T-cell (primary cell): ENCODE results near the gene OS9. TPM values are rescaled to one million over a fixed set of nuclear protein-coding genes. Genes with fewer than 3 reads are reported as not detected.
"Not testable (repeated sequence)": the region's sequence is repeated elsewhere in the genome, so short reads cannot be mapped to it uniquely, and the experiment has no call there.

Experiments
- ATAC-seq, 4 experiments: fragments of 200-7000 bp in 3 of 4; fragments of 150-1000 bp in 1 of 4; cut with Tn5 transposase; replicated peaks in 1 of 4; 1 replicate in 3 of 4; 2 replicates in 1 of 4; pipeline ENCODE4 v1.10.0; 2021; ENCODE audit warnings: moderate library complexity in 3 of 4, mild to moderate bottlenecking in 2 of 4, moderate number of reproducible peaks in 1 of 4
- CTCF ChIA-PET, 2 donors: fragments of 300-600 bp; sonication (Branson Sonifier 250); formaldehyde crosslinking; loops; one replicate each; lab custom pipeline; 2022; ENCODE audit warnings: antibody characterized with exemption in 2 of 2; lab: Charles Lee
- POLR2A ChIA-PET, 2 donors: fragments of 300-600 bp; sonication (Branson Sonifier 250); formaldehyde crosslinking; loops; one replicate each; lab custom pipeline; 2022; ENCODE audit warnings: antibody characterized with exemption in 2 of 2; lab: Charles Lee
- DNase-seq, 35 experiments: peaks; one replicate each; pipeline versions ENCODE4 v3.0.0 to v3.0.0-alpha.2; 2013 to 2023
- H3K27ac ChIP-seq: one replicate; pipeline ENCODE4 v1.5.1; 2013; ENCODE audit warnings: low read length
- H3K27me3 ChIP-seq, 2 experiments: replicated peaks in 1 of 2; 1 replicate in 1 of 2; 2 replicates in 1 of 2; pipeline versions ENCODE4 v1.6.1 to v1.7.0; 2013; ENCODE audit warnings: low read length in 1 of 2, mixed read lengths in 1 of 2; ENCODE audit not compliant: control insufficient read depth in 2 of 2, insufficient read depth in 2 of 2; ENCODE audit errors: extremely low read depth in 1 of 2
- H3K36me3 ChIP-seq, 2 donors: 1 replicate in 1 of 2; 2 replicates in 1 of 2; pipeline versions ENCODE4 v1.6.1 to v1.7.0; 2013; ENCODE audit warnings: low read length in 1 of 2; ENCODE audit not compliant: control insufficient read depth in 2 of 2, insufficient read depth in 1 of 2; ENCODE audit errors: extremely low read depth in 1 of 2
- H3K4me1 ChIP-seq, 2 experiments: 1 replicate in 1 of 2; 2 replicates in 1 of 2; pipeline versions ENCODE4 v1.6.1 to v1.7.0; 2013; ENCODE audit warnings: low read length in 2 of 2, mixed read lengths in 1 of 2; ENCODE audit not compliant: insufficient read depth in 2 of 2, control insufficient read depth in 1 of 2; ENCODE audit errors: extremely low read depth in 1 of 2
- H3K4me3 ChIP-seq, 2 donors: 1 replicate in 1 of 2; 2 replicates in 1 of 2; pipeline versions ENCODE4 v1.5.1 to v1.7.0; 2013; ENCODE audit warnings: mild to moderate bottlenecking in 2 of 2, low read length in 1 of 2, moderate library complexity in 1 of 2; ENCODE audit not compliant: control insufficient read depth in 1 of 2; ENCODE audit errors: extremely low read depth in 1 of 2
- H3K9me3 ChIP-seq: 2 replicates; pipeline ENCODE4 v1.7.0; 2013
- H3K27ac Mint-ChIP-seq, 2 donors: one replicate each; pipeline ENCODE4 v1.8.0; 2020 to 2021; ENCODE audit warnings: mild to moderate bottlenecking in 2 of 2, mixed read lengths in 2 of 2
- H3K27me3 Mint-ChIP-seq, 2 donors: one replicate each; pipeline ENCODE4 v1.8.0; 2021 to 2022; ENCODE audit warnings: mixed read lengths in 2 of 2
- H3K36me3 Mint-ChIP-seq: one replicate; pipeline ENCODE4 v1.8.0; 2021; ENCODE audit warnings: mixed read lengths
- H3K4me1 Mint-ChIP-seq, 3 donors: one replicate each; pipeline ENCODE4 v1.8.0; 2020 to 2022; ENCODE audit warnings: mixed read lengths in 3 of 3, mild to moderate bottlenecking in 1 of 3
- H3K4me3 Mint-ChIP-seq, 3 donors: one replicate each; pipeline ENCODE4 v1.8.0; 2020 to 2022; ENCODE audit warnings: mild to moderate bottlenecking in 3 of 3, mixed read lengths in 3 of 3, moderate library complexity in 3 of 3
- H3K9me3 Mint-ChIP-seq, 3 donors: one replicate each; pipeline ENCODE4 v1.8.0; 2020 to 2022; ENCODE audit warnings: mixed read lengths in 3 of 3
- WGBS: methylation state at CpG from one replicate; pipeline ENCODE4 v1.1.5; 2013; ENCODE audit warnings: missing lambda C conversion rate; ENCODE audit not compliant: insufficient coverage; 5-methylcytosine and 5-hydroxymethylcytosine counted together
- total RNA-seq, 35 experiments: library from RNA in 6 of 35; stranded (reverse) in 6 of 35; fragments of 120-200 nt in 1 of 35; gene quantifications; one replicate each; pipeline versions ENCODE4 v1.2.1 to v1.2.4 and lab custom pipeline; 2013 to 2026

The OS9 gene, protein sequence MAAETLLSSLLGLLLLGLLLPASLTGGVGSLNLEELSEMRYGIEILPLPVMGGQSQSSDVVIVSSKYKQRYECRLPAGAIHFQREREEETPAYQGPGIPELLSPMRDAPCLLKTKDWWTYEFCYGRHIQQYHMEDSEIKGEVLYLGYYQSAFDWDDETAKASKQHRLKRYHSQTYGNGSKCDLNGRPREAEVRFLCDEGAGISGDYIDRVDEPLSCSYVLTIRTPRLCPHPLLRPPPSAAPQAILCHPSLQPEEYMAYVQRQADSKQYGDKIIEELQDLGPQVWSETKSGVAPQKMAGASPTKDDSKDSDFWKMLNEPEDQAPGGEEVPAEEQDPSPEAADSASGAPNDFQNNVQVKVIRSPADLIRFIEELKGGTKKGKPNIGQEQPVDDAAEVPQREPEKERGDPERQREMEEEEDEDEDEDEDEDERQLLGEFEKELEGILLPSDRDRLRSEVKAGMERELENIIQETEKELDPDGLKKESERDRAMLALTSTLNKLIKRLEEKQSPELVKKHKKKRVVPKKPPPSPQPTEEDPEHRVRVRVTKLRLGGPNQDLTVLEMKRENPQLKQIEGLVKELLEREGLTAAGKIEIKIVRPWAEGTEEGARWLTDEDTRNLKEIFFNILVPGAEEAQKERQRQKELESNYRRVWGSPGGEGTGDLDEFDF
- total RNA-seq (100 to 1,000 TPM; 135 to 181 (median 164) TPM), total RNA-seq (lab: John Stamatoyannopoulos, UW) (95.3 to 278 (median 166) reads per million in 29 experiments)
- total RNA-seq (2013), result 122 TPM

DNA sequence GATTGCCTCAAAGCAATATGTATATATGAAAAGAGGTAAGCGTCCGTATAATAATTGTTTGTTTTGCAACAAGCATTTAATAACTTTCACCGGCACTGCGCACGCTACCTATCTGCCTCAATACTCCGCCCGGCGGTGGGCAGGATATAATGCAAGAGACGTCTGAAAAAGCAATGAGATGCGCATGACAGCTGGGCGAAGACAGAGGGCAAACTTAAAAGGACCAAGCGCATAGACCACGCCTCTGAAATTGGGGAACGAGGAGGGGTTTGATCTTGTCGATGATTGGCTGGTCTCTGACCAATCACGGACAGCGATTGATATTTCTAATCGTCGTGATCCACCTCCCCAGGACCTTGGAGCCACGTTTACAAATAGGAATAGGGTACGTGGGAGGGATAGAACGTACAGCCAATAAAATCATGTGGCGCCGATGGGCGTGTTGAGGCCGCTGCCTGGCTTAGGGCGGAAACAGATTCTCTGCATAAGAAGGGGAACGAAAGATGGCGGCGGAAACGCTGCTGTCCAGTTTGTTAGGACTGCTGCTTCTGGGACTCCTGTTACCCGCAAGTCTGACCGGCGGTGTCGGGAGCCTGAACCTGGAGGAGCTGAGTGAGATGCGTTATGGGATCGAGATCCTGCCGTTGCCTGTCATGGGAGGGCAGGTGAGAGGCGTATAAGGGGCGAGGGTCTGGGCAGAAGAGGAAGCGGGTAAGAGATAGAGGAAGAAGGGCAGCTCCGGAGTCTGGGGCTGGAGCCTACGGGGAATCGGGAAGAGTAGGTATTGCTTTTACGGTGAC is at the start of gene OS9:
Gene OS9, plus strand, starts transcription at position 474 of the 800 bp plus-strand sequence. Its CDS starts 30 bp downstream, at position 504.
- peaks cover 2% of the 10 kb centered on the region in 2 donors for H3K27me3 Mint-ChIP-seq
- POLR2A ChIA-PET, result interaction anchor here in 1 of 2 donors (1.1 kb wide), 1 partner anchor 9 kb away, joined by 3 read pairs; no protein-coding TSS in a partner anchor
- Histone ChIP-seq H3K4me3 (peak within 1 kb of the TSS; percentile 90 to 92), H3K9me3 (no peaks in the 10 kb centered on the region), H3K36me3 (peaks cover 4 to 34% of the 10 kb centered on the region in 2 donors), H3K27ac (peak within 1 kb of the TSS; percentile 55), H3K4me1 (peaks cover 4 to 14% of the 10 kb centered on the region in 2 experiments), H3K27me3 (no peaks in the 10 kb centered on the region)
- CTCF ChIA-PET, result interaction anchor here (0.5 to 1.8 kb wide), 4 partner anchors 39 to 120 kb away, joined by 3 to 6 read pairs (median 4); partner anchors contain the start of gene TSFM (in 1 of the 2)
- H3K4me1 Mint-ChIP-seq, result peaks cover 8 to 20% (median 8%) of the 10 kb centered on the region in 3 donors
- DNase-seq (peak; percentile 81 to 100 (median 96)), ATAC-seq (peak; percentile 94 to 96 (median 96))
- no peak within 1 kb of the TSS for H3K4me3 Mint-ChIP-seq
- H3K36me3 Mint-ChIP-seq, result peaks cover 30% of the 10 kb centered on the region
- H3K27ac Mint-ChIP-seq, result peak within 1 kb of the TSS in 1 of 2 donors; percentile 28
- no peaks in the 10 kb centered on the region for H3K9me3 Mint-ChIP-seq
- WGBS, result 0% methylated on average over 40 of the region's 45 CpGs

DNA sequence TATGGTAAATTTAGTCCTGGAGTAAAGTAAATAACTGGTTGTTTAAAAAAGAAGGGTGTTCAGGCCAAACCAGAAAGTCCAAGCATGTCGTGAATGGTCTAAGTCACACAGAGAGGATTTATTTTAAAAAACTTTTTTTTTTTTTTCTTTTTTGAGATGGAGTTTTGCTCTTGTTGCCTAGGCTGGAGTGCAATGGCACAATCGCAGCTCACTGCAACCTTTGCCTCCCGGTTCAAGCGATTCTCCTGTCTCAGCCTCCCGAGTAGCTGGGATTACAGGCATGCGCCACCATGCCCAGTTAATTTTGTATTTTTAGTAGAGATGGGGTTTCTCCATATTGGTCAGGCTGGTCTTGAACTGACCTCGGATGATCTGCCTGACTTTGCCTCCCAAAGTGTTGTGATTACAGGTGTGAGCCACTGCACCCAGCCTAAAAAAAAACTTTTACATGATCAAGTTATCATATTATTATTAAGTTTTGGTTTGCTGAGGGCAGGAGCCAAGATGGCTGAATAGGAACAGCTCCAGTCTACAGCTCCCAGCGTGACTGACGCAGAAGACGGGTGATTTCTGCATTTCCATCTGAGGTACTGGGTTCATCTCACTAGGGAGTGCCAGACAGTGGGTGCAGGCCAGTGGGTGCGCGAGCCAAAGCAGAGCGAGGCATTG is 47.8 kb upstream of the OS9 start:
- H3K36me3 ChIP-seq, ATAC-seq, H3K36me3 Mint-ChIP-seq, H3K4me1 ChIP-seq, H3K27me3 Mint-ChIP-seq, H3K9me3 Mint-ChIP-seq, H3K4me1 Mint-ChIP-seq, H3K4me3 Mint-ChIP-seq, DNase-seq, POLR2A ChIA-PET, H3K27ac ChIP-seq, H3K4me3 ChIP-seq, H3K9me3 ChIP-seq, H3K27me3 ChIP-seq, H3K27ac Mint-ChIP-seq: not testable (repeated sequence)
- CTCF ChIA-PET, result interaction anchor here in 1 of 2 donors (0.7 kb wide), 1 partner anchor 11 kb away, joined by 4 read pairs; no protein-coding TSS in a partner anchor
- no CpG with 5 or more reads among the region's 13 CpGs for WGBS

DNA sequence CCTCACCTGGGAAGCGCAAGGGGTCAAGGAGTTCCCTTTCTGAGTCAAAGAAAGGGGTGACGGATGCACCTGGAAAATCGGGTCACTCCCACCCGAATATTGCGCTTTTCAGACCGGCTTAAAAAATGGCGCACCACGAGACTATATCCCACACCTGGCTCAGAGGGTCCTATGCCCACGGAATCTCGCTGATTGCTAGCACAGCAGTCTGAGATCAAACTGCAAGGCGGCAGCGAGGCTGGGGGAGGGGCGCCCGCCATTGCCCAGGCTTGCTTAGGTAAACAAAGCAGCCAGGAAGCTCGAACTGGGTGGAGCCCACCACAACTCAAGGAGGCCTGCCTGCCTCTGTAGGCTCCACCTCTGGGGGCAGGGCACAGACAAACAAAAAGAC is 47.3 kb upstream of the OS9 start:
- DNase-seq, H3K4me1 ChIP-seq, H3K9me3 Mint-ChIP-seq, H3K4me1 Mint-ChIP-seq, H3K36me3 ChIP-seq, POLR2A ChIA-PET, H3K4me3 ChIP-seq, H3K27ac Mint-ChIP-seq, H3K27me3 Mint-ChIP-seq, H3K27ac ChIP-seq, ATAC-seq, H3K27me3 ChIP-seq, H3K36me3 Mint-ChIP-seq, H3K9me3 ChIP-seq, H3K4me3 Mint-ChIP-seq: not testable (repeated sequence)
- CTCF ChIA-PET, result interaction anchor here in 1 of 2 donors (0.7 kb wide), 1 partner anchor 10 kb away, joined by 4 read pairs; no protein-coding TSS in a partner anchor
- WGBS, result no CpG with 5 or more reads among the region's 15 CpGs

DNA sequence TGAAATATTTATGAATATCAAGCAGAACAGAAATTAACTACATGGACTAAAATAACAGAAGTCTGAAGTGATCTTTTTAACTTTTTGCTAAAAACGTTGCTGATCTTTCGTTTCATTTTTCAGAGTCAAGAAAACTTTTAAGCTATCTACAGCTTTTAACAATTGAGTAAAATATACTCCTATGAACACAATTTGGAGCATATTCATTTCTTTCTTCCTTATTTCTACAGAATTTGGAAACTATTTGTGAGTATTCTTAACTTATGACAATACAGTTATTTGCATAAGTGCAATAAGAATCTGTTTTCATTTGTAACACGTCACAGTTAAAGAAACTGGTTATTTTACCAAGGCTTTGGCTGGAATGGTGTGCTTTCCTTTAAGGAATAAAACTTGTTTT is 39.9 kb upstream of the OS9 start:
- Mint-ChIP-seq H3K9me3 (peaks cover 0 to 7% (median 7%) of the 10 kb centered on the region in 3 donors), H3K4me3 (no peak overlapping the region), H3K27me3 (peaks cover 7 to 11% of the 10 kb centered on the region in 2 donors), H3K4me1 (no peaks in the 10 kb centered on the region), H3K36me3 (peaks cover 2% of the 10 kb centered on the region), H3K27ac (no peak overlapping the region)
- H3K4me1 ChIP-seq, result no peaks in the 10 kb centered on the region
- no peak overlapping the region for H3K4me3 ChIP-seq
- ATAC-seq (no peak), DNase-seq (no peak)
- no peaks in the 10 kb centered on the region for H3K9me3 ChIP-seq
- ChIA-PET POLR2A (no interaction called here), CTCF (interaction anchor here in 1 of 2 donors (0.6 kb wide), 1 partner anchor 117 kb away, joined by 6 read pairs; no protein-coding TSS in a partner anchor)
- no peaks in the 10 kb centered on the region for H3K36me3 ChIP-seq
- H3K27me3 ChIP-seq, result peaks cover 0 to 7% of the 10 kb centered on the region in 2 experiments
- H3K27ac ChIP-seq, result no peak overlapping the region
- no CpG with 5 or more reads among the region's 3 CpGs for WGBS

GRCh38 chr12:57655541-57656240 is 38.2 kb upstream of the OS9 start:
- 77% methylated on average over 14 of the region's 23 CpGs for WGBS
- ATAC-seq, result no peak
- CTCF ChIA-PET, result interaction anchor here in 1 of 2 donors (0.7 kb wide), 2 partner anchors 38 to 72 kb away, joined by 4 read pairs; partner anchors contain the start of gene OS9

More at GRCh38 chr12:57655541-57656240, 38.2 kb upstream of the OS9 start:
- POLR2A ChIA-PET, result interaction anchor here (0.7 kb wide), 2 partner anchors 12 to 532 kb away, joined by 3 read pairs; no protein-coding TSS in a partner anchor
- Histone ChIP-seq H3K9me3 (no peaks in the 10 kb centered on the region), H3K4me3 (no peak overlapping the region), H3K27ac (no peak overlapping the region), H3K27me3 (peaks cover 0 to 7% of the 10 kb centered on the region in 2 experiments), H3K4me1 (no peaks in the 10 kb centered on the region), H3K36me3 (no peaks in the 10 kb centered on the region)
- Mint-ChIP-seq H3K4me3 (no peak overlapping the region), H3K27me3 (peaks cover 8 to 11% of the 10 kb centered on the region in 2 donors), H3K4me1 (no peaks in the 10 kb centered on the region), H3K27ac (no peak overlapping the region), H3K9me3 (peaks cover 0 to 7% (median 7%) of the 10 kb centered on the region in 3 donors), H3K36me3 (peaks cover 2% of the 10 kb centered on the region)
- no peak for DNase-seq
